GM10847 (cell line): Measurements from ENCODE around the gene CHST5.

Source experiments
- POLR2A ChIP-seq: IDR thresholded peaks from 2 replicates; pipeline ENCODE4 v1.6.1; 2011; ENCODE audit not compliant: insufficient read length; ENCODE audit errors: extremely low read depth

CHST5 gene

DNA sequence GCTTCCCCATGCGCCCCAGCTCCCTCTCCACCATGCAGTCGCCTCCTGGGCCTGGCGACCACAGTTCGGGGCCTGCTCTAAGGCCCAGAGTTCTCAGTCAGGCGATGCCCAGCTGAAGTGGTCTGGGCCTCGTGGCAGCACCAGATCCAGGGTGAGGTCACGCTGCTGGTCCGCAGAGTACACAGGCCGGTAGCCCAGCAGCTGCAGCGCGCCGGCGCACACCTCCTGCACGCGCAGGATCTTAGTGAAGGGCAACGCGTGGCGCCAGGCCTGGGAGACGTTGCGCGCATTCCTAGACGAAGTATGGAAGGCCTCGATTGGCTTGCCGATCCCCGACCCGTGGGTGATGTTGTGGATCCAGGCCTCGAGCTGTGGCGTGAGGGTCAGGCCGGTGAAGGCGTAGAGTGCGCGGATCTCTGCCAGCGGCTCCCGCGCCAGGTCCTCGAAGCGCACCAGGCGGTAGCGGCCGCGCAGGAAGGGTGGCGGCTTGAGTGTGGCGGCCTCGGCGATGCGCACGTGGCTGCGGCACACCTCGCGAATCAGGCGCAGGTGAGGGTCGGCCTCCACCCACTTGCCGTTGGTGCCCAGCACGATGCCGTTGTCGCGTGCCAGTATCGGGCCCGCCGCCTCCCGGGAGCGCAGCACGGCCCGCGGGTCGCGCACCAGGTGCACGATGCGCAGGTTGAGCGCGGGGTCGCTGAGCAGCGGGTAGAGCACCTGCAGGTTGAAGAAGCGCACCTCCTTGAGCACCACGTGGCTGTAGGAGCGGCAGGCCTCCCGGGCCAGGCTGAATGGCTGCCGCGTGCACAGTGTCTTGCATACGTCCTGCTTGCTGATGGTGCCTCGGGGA lies 6.6 kb downstream of the CHST5 start:
- TF ChIP-seq POLR2A: no peak

DNA sequence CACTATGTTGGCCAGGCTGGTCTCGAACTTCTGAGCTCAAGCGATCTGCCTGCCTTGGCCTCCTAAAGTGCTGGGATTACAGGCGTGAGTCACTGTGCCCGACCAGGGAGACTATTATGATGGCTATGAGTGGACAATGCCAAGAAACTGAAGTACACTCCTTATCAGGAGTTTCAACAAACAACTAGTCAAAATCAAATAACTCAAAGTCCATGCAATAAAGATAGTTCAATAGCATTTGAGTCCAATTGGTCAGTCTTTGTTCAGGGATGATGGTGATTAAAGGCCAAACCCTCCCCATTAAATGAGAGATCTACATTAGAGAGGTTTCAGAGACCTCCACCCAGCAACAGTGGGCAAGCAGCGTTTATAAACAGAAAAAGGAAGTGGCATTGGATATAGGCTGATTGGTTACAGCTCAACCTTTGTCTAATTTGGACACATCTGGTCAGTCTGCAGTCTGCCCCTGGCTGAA lies 8.0 kb downstream of the CHST5 start:
- TF ChIP-seq POLR2A: no peak

DNA sequence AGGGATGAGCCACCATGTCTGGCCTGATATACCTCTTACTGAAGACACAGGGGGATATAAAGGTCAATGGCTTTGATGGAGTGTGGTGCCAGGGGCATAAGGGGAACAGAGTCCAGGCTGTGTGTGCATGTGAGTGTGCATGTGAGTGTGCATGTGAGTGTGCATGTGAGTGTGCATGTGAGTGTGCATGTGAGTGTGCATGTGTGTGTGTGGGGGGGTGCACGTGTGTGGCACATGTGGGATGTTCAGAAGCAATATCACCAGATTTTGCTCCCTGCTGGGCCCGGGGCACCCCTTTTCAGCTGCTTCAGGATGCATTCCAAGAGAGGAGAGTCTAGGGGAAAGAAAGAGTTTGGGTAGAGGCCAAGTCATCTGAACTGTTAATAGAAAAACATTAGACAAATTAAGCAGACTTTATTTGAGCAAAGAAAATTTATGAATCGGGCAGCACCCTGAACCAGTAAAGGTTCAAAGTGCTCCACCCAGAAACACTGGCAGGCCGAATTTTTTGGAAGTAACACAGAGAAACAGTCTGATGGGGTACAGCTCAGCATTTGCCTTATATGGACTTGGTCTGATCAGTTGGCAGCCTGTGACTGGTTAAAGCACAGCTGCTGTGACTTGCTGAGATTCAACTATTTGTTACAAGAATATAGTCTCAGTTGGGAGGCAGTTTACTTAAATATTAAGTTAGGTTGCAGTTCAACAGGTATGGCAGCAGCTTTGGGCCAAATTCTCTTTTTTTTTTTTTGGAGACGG lies 9.7 kb downstream of the CHST5 start:
- TF ChIP-seq POLR2A: no peak

DNA sequence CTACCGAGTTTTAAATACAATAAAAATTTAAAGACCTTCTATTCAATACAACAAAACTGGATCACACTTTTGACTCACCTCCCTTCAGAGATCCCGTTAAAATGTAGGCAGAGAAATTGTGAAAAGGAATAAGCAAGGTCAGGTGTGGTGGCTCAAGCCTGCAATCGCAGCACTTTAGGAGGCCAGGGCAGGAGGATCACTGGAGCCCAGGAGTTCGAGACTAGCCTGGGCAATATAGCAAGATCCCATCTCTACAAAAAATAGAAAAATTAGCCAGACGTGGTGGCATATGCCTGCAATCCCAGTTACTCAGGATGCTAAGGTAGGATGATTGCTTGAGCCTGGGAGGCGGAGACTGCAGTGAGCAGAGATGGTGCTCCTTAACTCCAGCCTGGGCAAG lies 16.7 kb downstream of the CHST5 start:
- TF ChIP-seq POLR2A: no peak

DNA sequence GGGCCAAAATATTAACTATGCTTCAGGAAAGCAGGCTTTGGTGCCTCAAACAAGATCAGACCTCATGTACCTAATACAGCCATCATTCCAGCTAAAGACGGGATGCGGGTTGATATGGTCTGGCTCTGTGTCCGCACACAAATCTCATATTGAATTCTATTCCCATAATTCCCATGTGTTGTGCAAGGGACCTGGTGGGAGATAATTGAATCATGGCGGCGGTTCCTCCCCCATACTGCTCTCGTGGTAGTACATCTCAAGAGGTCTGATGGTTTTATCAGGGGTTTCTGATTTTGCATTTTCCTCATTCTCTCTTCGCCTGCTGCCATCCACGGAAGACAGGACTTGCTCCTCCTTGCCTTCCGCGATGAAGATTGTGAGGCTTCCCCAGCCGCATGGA lies 21.6 kb downstream of the CHST5 start:
- TF ChIP-seq POLR2A: no peak

DNA sequence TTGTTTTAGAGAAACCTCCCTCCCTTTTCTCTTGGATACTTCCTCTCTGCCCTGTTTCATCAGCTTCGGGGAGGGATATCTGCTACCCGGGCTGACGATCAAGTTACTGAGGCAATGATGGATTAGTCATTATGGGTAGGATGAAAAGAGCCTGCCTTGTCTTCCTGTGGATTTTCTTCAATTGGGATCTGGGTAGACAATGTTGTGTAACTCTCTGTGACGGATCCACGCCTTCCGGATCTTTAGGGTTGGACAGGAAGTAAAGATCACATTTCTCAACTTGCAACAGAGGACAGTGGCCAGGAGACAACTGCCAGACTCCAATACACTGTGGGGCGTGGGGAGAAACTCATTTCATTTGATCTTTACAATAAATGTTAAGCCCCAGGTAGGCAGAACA lies 29.3 kb downstream of the CHST5 start:
- no peak for TF ChIP-seq POLR2A

DNA sequence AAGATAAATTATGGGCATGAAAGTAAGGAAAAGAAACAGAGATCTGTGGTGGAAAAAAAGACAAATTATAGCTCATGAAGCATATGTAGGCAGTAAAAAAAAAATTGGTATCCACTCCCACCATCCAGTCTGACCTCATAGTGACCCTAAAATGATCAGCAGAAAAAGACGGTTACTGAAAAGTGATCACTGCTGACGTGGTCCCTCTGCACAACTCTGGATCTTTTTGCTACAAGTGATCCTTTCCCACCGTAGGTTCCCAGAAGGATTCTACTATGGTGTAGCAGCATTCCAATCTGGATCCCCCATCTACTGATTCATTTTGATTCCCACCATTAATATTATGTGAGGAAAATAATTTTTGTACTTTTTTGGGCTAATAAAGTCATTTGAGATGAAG lies 29.8 kb downstream of the CHST5 start:
- TF ChIP-seq POLR2A: no peak

DNA sequence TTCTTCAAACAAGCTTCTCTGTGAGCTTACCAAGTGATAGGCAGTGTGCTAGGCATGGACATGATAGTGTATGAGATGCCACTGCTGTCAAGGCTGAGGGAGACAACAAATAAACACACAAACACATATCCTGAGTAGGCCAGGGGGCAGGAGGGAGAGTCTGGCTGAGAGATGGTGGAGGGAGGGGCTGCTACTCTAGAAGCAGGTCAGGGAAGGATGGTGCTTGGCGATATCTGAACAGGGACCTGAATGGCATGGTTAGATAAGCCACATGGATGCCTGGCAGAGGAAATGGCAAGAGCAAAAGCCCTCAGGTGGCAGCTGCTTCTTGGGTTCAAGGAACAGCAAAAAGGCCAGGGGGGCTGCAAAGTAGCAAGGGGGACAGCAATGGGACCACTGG lies 32.1 kb downstream of the CHST5 start:
- TF ChIP-seq POLR2A: no peak

DNA sequence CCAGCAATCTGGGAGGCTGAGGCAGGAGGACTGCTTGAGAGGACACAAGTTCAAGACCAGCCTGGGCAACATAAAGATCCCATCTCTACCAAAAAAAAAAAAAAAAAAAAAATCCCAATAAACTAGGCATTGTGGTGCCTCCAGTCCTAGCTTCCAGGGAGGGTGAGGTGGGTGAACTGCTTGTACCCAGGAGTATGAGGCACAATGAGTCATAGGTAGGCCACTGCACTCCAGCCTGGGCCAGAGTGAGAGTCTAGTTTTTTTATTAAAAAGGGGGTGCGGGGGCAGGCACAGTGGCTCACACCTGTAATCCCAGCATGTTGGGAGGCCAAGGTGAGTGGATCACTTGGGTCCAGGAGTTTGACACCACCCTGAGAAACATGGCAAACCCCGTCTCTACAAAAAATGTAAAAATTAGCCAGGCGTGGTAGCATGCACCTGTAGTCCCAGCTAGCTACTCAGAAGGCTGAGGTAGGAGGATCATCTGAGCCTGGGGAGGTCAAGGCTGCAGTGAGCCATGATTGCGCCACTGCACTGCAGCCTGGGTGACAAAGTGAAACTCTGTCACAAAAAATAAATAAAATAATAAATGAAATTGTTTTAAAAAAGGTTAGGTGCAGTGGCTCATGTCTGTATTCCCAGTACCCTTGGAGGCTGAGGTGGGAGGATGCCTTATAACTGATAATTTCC lies 32.8 kb downstream of the CHST5 start:
- TF ChIP-seq POLR2A: no peak

DNA sequence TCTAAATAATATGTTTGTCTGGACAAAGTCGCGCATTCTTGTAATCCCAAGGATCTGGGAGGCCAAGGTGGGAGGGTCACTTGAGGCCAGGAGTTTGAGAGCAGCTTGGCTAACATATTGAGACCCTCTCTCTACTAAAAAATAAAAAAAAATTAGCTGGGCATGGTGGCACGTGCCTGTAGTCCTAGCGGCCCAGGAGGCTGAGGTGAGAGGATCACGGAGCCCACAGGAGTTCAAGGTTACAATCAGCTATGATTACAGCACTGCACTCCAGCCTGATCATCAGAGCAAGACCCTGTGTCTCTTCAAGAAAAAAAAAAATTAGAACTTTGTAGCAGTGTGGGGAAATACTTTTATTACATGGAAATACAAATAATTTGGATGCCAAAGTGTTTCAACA lies 34.5 kb downstream of the CHST5 start:
- no peak for TF ChIP-seq POLR2A

DNA sequence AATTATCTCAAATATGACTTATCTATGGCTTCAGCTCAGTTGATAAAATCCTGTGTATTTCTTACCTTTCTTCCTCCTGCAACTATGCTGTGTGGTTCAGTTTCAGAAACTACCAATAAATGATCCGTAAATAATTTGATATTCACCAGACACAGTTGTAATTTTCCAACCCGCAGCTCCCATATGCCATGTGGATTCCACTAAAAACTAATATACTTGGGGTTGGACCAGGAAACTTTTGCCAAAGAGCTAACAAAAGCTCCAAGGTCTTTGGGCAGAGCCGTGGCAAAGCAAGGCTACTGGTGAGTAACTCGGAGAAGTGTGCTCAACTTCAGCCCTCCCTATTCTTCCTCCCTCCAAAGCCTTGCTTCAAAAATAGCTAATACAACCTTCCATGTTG lies 38.4 kb downstream of the CHST5 start:
- no peak for TF ChIP-seq POLR2A

DNA sequence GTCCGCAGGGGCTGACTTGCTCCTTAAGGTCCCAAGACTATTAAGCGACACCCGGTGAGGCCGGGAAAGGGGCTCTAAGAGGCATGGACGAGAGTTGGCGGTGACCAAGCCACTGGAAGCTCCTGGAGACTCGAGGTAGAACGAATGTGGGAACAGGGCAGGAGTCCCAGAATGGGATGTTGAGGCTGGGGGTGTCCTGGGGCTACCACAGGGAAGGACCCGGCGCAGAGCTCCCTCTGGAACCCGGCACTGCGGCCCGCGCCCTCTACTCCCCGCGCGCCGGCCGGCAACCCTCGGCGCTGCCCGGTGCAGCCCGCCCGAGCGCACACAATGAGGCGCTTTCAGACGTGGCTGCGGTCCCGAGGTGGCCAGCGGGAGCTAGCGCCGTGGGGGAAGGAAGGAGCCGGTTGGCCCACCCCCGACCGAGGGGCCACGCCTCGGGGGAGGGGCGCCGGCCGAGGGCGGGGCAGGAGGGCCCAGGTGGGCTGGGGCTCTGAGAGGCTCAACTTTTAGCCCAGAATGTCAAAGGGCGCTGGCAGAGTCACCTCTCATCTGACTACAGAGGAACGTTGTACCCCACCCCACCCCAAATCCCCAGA lies 40.7 kb downstream of the CHST5 start, which contains the start of gene CHST6:
Gene CHST6, minus strand, starts transcription at position 366 of the 599 bp plus-strand sequence. CDS start 15,613 bp downstream, outside the sequence.
- no peak for TF ChIP-seq POLR2A

DNA sequence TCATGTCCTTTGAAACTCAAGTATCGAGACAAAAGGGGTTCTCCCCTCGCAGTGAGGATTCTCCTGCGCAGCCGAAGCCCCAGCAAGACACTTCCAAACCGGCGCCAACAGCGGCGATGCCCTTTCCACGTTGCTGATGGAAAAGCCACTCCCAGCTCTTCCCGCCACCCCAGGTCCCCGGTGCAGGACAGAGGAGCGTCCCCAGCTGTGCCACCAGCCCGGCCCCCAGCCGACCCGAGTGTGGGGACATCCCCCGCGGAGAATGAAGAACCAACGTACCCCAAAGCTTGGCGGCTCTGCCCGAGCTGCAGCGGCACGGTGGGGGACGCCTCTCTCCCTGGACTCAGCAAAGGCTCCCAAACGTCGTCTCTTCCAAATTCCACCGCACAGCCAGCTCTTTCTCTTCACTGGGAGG lies 41.2 kb downstream of the CHST5 start:
- TF ChIP-seq POLR2A: no peak

DNA sequence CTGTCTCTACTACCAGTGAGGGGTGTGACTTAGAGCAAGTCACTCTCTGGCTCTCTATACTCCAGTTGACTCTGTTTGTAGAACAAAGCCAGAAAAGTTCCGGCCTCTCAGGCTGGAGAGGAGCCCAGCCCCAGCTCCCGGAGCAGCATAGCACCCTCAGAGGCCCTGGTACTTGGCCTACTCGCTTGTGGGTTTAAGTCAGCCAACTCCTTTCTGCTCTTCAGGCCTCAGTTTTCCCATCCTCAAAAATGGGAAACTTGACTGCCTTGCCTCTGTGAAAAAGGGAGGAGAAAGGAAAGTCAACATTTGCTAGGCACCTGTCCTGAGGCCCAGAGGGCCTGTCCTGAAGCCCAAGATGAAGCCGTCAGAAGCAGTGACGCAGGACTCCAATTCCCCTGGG lies 41.7 kb downstream of the CHST5 start:
- TF ChIP-seq POLR2A: no peak

DNA sequence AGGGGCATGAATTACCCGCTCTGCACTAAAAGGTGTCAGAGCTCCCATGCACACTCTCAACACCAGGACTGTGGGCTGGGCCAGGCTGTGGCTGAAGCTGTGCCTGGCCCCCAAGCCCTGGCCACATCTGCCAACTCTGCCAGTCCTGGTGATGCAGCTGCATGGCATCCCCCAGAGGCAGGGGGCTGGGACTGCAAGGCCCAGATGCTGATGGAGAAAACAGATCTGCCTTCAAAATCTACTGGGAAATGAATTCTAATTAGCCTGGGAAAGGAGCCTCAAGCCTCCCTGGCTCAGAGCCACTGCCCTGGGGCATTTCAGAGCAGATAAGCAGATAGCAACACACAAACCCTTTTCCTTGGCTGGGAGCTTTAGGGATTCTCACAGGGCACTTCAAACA lies 44.0 kb downstream of the CHST5 start:
- TF ChIP-seq POLR2A: no peak
